DND-41 (cell line): ENCODE measurements around the gene KRT81.

Source experiments
- ATAC-seq: fragments of 200-7000 bp; cut with Tn5 transposase; 3 replicates; pipeline ENCODE4 v1.9.1; 2021; ENCODE audit warnings: low read depth; ENCODE audit not compliant: insufficient read depth
- DNase-seq: peaks from one replicate; pipeline ENCODE4 v3.0.0-alpha.2; 2020
- H2AFZ ChIP-seq: 2 replicates; pipeline ENCODE4 v1.6.0; 2012; ENCODE audit warnings: low read depth, low read length
- H3K27ac ChIP-seq: 2 replicates; pipeline ENCODE4 v1.5.1; 2012; ENCODE audit warnings: low read length, inconsistent platforms
- H3K27me3 ChIP-seq: fragments of 200-600 bp; sonication (generic); 2 replicates; pipeline ENCODE4 v1.6.0; 2012; ENCODE audit warnings: low read length, mild to moderate bottlenecking, inconsistent platforms; ENCODE audit not compliant: insufficient read depth, poor library complexity
- H3K36me3 ChIP-seq: 2 replicates; pipeline ENCODE4 v1.5.1; 2012; ENCODE audit warnings: low read length, inconsistent platforms; ENCODE audit not compliant: insufficient read depth
- H3K4me1 ChIP-seq: 2 replicates; pipeline ENCODE4 v1.5.1; 2012; ENCODE audit warnings: mild to moderate bottlenecking, low read length; ENCODE audit not compliant: insufficient read depth
- H3K4me2 ChIP-seq: 2 replicates; pipeline ENCODE4 v1.6.0; 2012; ENCODE audit warnings: mild to moderate bottlenecking, moderate library complexity, low read length, inconsistent platforms; ENCODE audit not compliant: insufficient read depth
- H3K4me3 ChIP-seq, 2 experiments: fragments of 200-600 bp in 1 of 2; shearing (Covaris generic) in 1 of 2; 2 replicates each; pipeline ENCODE4 v1.5.1; 2012 to 2016; ENCODE audit warnings: inconsistent platforms in 2 of 2, low read length in 2 of 2, mild to moderate bottlenecking in 2 of 2, low read depth in 1 of 2, moderate library complexity in 1 of 2
- H3K79me2 ChIP-seq: 2 replicates; pipeline ENCODE4 v1.6.0; 2012; ENCODE audit warnings: low read length, inconsistent platforms; ENCODE audit not compliant: insufficient read depth
- H3K9ac ChIP-seq: 2 replicates; pipeline ENCODE4 v1.6.0; 2012; ENCODE audit warnings: low read depth, mild to moderate bottlenecking, inconsistent platforms, low read length, moderate library complexity
- H3K9me3 ChIP-seq: 2 replicates; pipeline ENCODE4 v1.5.1; 2012; ENCODE audit warnings: low read length, moderate library complexity, mild to moderate bottlenecking, inconsistent platforms; ENCODE audit not compliant: insufficient read depth, severe bottlenecking
- H4K20me1 ChIP-seq: 2 replicates; pipeline ENCODE4 v1.6.0; 2012; ENCODE audit warnings: low read length; ENCODE audit not compliant: insufficient read depth
- EZH2 ChIP-seq: IDR thresholded peaks from 3 replicates; pipeline ENCODE4 v1.6.1; 2012; ENCODE audit warnings: borderline replicate concordance, low read depth, mild to moderate bottlenecking, moderate library complexity, low read length, inconsistent platforms; ENCODE audit not compliant: severe bottlenecking
- TF ChIP-seq, protein P1 (sequence below): IDR thresholded peaks from 2 replicates; pipeline ENCODE4 v1.5.1; 2012; ENCODE audit warnings: borderline replicate concordance, low read length, moderate library complexity, mild to moderate bottlenecking; ENCODE audit not compliant: poor library complexity, severe bottlenecking; ENCODE audit errors: extremely low read depth

The KRT81 gene

GRCh38 chr12:52246720-52247621 lies 44.4 kb downstream of the KRT81 start:
- TF ChIP-seq EZH2, result no peak
- TF ChIP-seq, protein P1, sequence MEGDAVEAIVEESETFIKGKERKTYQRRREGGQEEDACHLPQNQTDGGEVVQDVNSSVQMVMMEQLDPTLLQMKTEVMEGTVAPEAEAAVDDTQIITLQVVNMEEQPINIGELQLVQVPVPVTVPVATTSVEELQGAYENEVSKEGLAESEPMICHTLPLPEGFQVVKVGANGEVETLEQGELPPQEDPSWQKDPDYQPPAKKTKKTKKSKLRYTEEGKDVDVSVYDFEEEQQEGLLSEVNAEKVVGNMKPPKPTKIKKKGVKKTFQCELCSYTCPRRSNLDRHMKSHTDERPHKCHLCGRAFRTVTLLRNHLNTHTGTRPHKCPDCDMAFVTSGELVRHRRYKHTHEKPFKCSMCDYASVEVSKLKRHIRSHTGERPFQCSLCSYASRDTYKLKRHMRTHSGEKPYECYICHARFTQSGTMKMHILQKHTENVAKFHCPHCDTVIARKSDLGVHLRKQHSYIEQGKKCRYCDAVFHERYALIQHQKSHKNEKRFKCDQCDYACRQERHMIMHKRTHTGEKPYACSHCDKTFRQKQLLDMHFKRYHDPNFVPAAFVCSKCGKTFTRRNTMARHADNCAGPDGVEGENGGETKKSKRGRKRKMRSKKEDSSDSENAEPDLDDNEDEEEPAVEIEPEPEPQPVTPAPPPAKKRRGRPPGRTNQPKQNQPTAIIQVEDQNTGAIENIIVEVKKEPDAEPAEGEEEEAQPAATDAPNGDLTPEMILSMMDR, result no peak
- no peak overlapping the region for H2AFZ ChIP-seq
- no peaks in the 10 kb centered on the region for H3K79me2 ChIP-seq
- ATAC-seq (no peak), DNase-seq (no peak)
- H3K27me3 ChIP-seq, result peaks cover 6% of the 10 kb centered on the region
- no peaks in the 10 kb centered on the region for H3K36me3 ChIP-seq
- H3K4me1 ChIP-seq, result no peaks in the 10 kb centered on the region
- no peak overlapping the region for H3K27ac ChIP-seq
- 0 out of 2 replicates have a peak, but pooled peaks cover 5% of the 10 kb centered on the region for H4K20me1 ChIP-seq
- no peak overlapping the region for H3K4me3 ChIP-seq
- no peak overlapping the region for H3K4me2 ChIP-seq
- H3K9me3 ChIP-seq, result no peaks in the 10 kb centered on the region
- no peak overlapping the region for H3K9ac ChIP-seq

- H3K27me3 ChIP-seq, result peaks cover 6% of the 10 kb centered on the region
- no peaks in the 10 kb centered on the region for H3K36me3 ChIP-seq
- H4K20me1 ChIP-seq, result 0 out of 2 replicates have a peak, but pooled peaks cover 5% of the 10 kb centered on the region
- no peak overlapping the region for H3K27ac ChIP-seq
- no peak overlapping the region for H2AFZ ChIP-seq
- no peak overlapping the region for H3K4me3 ChIP-seq
- no peaks in the 10 kb centered on the region for H3K9me3 ChIP-seq
- no peak for DNase-seq
- no peaks in the 10 kb centered on the region for H3K79me2 ChIP-seq
- no peak for ATAC-seq
- TF ChIP-seq, protein P1, result no peak
- TF ChIP-seq EZH2, result no peak
- H3K4me2 ChIP-seq, result no peak overlapping the region
- H3K9ac ChIP-seq, result no peak overlapping the region
- no peaks in the 10 kb centered on the region for H3K4me1 ChIP-seq
Measured at GRCh38 chr12:52245962-52246569, 45.3 kb downstream of the KRT81 start.

DNA sequence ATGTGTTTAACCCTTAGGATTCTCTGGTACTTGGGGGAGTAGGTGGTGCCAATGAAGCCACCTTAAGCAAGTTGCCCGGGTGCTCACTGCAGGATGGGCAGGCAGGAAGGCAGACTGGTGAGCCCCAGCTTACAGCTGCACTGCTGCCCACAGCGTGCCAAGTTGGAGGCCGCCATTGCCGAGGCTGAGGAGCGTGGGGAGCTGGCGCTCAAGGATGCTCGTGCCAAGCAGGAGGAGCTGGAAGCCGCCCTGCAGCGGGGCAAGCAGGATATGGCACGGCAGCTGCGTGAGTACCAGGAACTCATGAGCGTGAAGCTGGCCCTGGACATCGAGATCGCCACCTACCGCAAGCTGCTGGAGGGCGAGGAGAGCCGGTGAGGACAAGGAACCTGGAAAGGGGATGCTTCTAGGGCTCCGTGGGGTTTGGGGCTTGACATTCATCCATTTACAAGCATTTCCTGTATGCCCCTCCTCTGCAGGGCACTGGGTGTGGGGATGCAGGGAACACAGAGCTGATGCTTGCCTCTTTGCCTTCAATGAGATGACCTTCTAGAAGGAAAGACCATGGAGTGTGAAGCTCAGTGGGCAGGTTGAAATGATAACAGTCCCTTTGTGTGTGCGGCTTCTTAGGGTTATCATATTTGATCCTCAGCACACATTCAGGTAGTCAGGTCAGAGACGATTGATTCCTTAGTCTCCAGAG lies 45.9 kb downstream of the KRT81 start:
- DNase-seq (no peak), ATAC-seq (no peak)
- no peak overlapping the region for H2AFZ ChIP-seq
- H3K9ac ChIP-seq, result no peak overlapping the region
- TF ChIP-seq, protein P1, result no peak
- no peak for TF ChIP-seq EZH2
- H3K4me2 ChIP-seq, result no peak overlapping the region
- H4K20me1 ChIP-seq, result 0 out of 2 replicates have a peak, but pooled peaks cover 5% of the 10 kb centered on the region
- no peaks in the 10 kb centered on the region for H3K4me1 ChIP-seq
- H3K27me3 ChIP-seq, result peaks cover 6% of the 10 kb centered on the region
- no peak overlapping the region for H3K27ac ChIP-seq
- H3K36me3 ChIP-seq, result no peaks in the 10 kb centered on the region
- H3K4me3 ChIP-seq, result no peak overlapping the region
- no peaks in the 10 kb centered on the region for H3K79me2 ChIP-seq
- H3K9me3 ChIP-seq, result no peaks in the 10 kb centered on the region
